Liver (tissue), 3 donors: Measurements from ENCODE around the gene TP73.

Experiments used
- CTCF ChIP-seq: fragments of 150-350 bp; IDR thresholded peaks from 2 replicates; pipeline ENCODE4 v1.5.1; 2017; ENCODE audit warnings: improper control_type of control experiment, low read depth, low read length; ENCODE audit not compliant: missing input control
- EGR1 ChIP-seq, 2 donors: IDR thresholded peaks; 2 replicates each; pipeline ENCODE4 v1.6.1; 2016 to 2018; ENCODE audit warnings: antibody characterized with exemption in 2 of 2, low read depth in 2 of 2
- JUND ChIP-seq, 2 donors: IDR thresholded peaks; 2 replicates each; pipeline ENCODE4 v1.6.1; 2016; ENCODE audit warnings: antibody characterized with exemption in 2 of 2
- YY1 ChIP-seq: IDR thresholded peaks from 2 replicates; pipeline ENCODE4 v1.6.1; 2016; ENCODE audit warnings: antibody characterized with exemption, mild to moderate bottlenecking
- TF ChIP-seq, protein P1 (sequence below): IDR thresholded peaks from 2 replicates; pipeline ENCODE4 v1.6.1; 2016; ENCODE audit warnings: antibody characterized with exemption
- donor health status: healthy.
- donor health status: healthy.

DNA sequence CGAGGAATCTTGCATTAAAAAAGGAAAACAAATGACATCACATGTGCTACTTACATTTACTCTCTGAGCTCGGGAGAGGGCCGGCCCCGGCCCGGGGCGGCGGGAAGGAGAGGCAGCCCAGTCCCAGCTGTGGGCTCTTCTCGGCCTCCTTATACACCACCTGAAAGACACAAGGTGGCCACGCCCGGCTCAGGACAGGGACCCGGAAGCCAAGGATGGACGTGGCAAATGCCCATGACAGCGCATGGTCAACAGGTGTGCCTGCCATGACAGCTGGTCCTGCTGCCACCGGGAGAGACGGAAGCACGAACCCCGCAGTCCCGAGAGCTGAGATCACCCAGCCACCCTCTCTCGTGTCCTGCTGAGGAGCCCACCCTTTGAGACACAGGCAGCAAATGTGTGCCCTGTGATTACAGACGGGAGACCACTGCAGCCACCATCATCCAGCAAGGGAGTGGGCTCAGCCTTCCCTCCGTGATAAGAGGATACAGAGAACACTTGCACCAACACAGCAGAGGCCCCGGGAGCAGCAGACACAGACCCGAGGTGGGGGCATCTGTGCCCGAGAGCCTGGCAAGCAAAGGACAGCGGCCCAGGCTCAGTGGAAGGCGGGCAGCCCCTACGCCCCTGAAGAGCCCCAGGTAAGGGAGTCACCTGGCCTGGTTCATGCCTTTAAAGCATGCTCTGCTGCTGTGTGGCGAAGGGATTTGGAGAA is 18.8 kb upstream of the TP73 start:
- TF ChIP-seq CTCF (no peak), JUND (IDR thresholded peaks at IDR 0.05) (no peak), EGR1 (IDR thresholded peaks at IDR 0.05; ENCODE audit: low read depth in 2 of 2) (no peak), YY1 (no peak)
- TF ChIP-seq, protein P1, sequence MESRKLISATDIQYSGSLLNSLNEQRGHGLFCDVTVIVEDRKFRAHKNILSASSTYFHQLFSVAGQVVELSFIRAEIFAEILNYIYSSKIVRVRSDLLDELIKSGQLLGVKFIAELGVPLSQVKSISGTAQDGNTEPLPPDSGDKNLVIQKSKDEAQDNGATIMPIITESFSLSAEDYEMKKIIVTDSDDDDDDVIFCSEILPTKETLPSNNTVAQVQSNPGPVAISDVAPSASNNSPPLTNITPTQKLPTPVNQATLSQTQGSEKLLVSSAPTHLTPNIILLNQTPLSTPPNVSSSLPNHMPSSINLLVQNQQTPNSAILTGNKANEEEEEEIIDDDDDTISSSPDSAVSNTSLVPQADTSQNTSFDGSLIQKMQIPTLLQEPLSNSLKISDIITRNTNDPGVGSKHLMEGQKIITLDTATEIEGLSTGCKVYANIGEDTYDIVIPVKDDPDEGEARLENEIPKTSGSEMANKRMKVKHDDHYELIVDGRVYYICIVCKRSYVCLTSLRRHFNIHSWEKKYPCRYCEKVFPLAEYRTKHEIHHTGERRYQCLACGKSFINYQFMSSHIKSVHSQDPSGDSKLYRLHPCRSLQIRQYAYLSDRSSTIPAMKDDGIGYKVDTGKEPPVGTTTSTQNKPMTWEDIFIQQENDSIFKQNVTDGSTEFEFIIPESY, result no peak
